ENCODE measurements around the gene NLRP12.

DNA sequence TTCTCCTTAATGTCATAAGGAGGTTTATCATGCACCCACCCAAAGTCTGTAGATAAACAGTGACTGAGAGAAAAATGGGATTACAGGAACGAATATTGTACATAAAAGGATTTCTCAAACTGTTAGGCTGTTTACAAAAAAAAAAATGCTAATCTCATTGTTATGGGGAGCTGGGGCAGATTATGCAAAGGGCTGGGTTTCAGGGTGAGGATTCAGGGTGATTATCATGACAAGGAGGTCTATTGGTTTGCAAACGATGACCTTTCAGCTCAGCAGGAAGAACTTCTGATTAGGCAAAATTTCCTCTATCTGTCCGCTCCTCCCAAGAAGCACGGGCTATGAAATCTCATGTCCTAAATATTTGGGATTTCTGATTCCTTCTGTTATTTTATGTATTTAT is 41.4 kb downstream of the NLRP12 start:
- no peak for TF ChIP-seq EP300 (IDR thresholded peaks at IDR 0.05; ENCODE audit: borderline replicate concordance)
- no peak for TF ChIP-seq CEBPB (IDR thresholded peaks at IDR 0.05)
- TF ChIP-seq, protein P1, sequence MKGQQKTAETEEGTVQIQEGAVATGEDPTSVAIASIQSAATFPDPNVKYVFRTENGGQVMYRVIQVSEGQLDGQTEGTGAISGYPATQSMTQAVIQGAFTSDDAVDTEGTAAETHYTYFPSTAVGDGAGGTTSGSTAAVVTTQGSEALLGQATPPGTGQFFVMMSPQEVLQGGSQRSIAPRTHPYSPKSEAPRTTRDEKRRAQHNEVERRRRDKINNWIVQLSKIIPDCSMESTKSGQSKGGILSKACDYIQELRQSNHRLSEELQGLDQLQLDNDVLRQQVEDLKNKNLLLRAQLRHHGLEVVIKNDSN (IDR thresholded peaks at IDR 0.05): no peak
- TF ChIP-seq NFIC (IDR thresholded peaks at IDR 0.05): no peak
- no peak for TF ChIP-seq REST (IDR thresholded peaks at IDR 0.05; ENCODE audit: low read depth)
- no peak for TF ChIP-seq RAD21 (IDR thresholded peaks at IDR 0.05; ENCODE audit: low read depth)
